ENCODE measurements around the gene KAZN. TPM values are rescaled to one million over a fixed set of nuclear protein-coding genes. Genes with fewer than 3 reads are reported as not detected.

The KAZN gene
- total and polyA plus RNA-seq, 2 donors (not counting 1 experiment from before 2014, with no cell fraction given) = 3.4 to 5.0 TPM

DNA sequence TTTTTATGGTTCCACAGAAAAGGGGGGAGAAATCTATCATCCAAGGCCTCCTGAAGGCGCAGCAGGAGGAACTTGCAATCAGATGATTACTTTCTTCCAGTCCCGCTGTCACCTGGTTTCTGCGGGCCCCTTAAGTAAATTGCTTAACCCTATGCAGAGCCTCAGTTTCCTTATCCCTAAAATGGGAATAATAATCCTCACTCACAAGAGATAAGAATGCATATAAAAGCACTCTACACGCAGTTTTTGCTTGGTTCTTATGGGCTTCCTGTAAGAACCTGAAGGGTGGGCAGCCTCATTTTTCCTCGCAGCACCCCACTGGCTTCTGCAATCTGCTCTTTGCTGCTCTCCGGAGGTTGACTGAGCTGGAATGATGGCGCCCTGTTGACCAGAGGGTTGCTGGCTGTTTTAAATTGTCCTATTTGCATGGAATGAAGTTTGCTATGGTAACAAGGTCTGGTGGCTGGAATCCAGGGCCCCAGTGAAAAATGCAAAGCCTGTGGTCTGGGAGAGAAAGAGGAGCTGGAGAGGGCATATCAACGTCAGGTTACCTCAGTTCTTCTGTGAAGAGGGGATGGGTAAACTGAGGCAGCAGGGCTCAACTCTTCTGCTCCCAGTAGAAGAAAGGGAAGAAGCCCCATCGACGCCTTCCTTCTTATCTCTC, 1.0 kb upstream of the KAZN start:
- Histone ChIP-seq H3K9me3 (ENCODE audit: control insufficient read depth, insufficient read depth, low read depth, low read length) (no peaks in the 10 kb centered on the region), H3K9ac (ENCODE audit: insufficient read depth, low read length) (no peak overlapping the region), H3K4me3 (replicated peaks in 1 of 4; ENCODE audit: control extremely low read depth in 1 of 4, insufficient read depth in 1 of 4, low read depth in 3 of 4, low read length in 4 of 4) (peak overlapping the region in 1 of 4 experiments; percentile 61), H3K27ac (ENCODE audit: insufficient read depth, low read length) (no peak overlapping the region), H3K4me2 (ENCODE audit: extremely low read depth, insufficient read depth, low read length) (no peak overlapping the region), H3K79me2 (ENCODE audit: control insufficient read depth, insufficient read depth, low read length) (no peaks in the 10 kb centered on the region), H4K20me1 (ENCODE audit: control insufficient read depth, extremely low read depth, insufficient read depth, low read length) (no peaks in the 10 kb centered on the region), H3K36me3 (ENCODE audit: control insufficient read depth, insufficient read depth, low read length) (no peaks in the 10 kb centered on the region), H2AFZ (ENCODE audit: low read length) (no peak overlapping the region), H3K27me3 (ENCODE audit: control insufficient read depth, insufficient read depth, low read length) (peaks cover 15% of the 10 kb centered on the region), H3K4me1 (ENCODE audit: control insufficient read depth, extremely low read depth, insufficient read depth, low read length) (no peaks in the 10 kb centered on the region)
- no peak for TF ChIP-seq EZH2 (IDR thresholded peaks at IDR 0.05; ENCODE audit: low read length, missing control alignments)
- TF ChIP-seq CTCF (conservative IDR thresholded peaks at IDR 0.05 in 1 of 2, IDR thresholded peaks at IDR 0.05 in 1 of 2; ENCODE audit: low read depth in 1 of 2, low read length in 2 of 2) = no peak
- DNase-seq (ENCODE audit: low read depth in 2 of 2) = peak in 1 of 2 donors; percentile 39

DNA sequence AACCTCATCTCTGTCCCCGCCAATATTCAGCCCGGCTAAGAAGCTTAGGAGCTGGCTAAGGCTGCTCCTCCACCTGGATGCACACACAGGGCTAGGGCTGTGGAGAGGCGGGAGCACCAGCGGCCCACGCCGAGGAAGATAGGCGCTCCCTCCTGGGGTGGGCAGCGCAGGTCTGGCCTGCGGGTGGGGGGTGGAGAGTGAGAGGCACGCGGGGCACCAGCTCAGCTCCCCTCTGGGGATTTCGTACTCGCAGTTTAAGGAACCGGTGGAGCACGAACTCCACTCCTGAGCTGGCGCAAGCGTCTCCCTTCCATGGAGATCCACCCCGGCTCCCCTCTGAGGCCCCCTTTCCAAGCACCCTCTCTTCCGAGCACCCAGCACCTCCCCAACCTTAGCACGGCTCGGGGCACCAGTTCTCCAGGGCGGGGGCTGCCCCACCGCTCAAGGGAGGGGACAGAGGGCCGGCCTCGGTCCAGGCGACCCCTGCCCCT, 433 bp upstream of the KAZN start:
- Histone ChIP-seq H3K4me2 (ENCODE audit: extremely low read depth, insufficient read depth, low read length) (peak overlapping the region; percentile 82), H3K36me3 (ENCODE audit: control insufficient read depth, insufficient read depth, low read length) (no peaks in the 10 kb centered on the region), H3K9ac (ENCODE audit: insufficient read depth, low read length) (no peak overlapping the region), H3K79me2 (ENCODE audit: control insufficient read depth, insufficient read depth, low read length) (no peaks in the 10 kb centered on the region), H4K20me1 (ENCODE audit: control insufficient read depth, extremely low read depth, insufficient read depth, low read length) (no peaks in the 10 kb centered on the region), H3K27ac (ENCODE audit: insufficient read depth, low read length) (no peak overlapping the region), H3K4me3 (replicated peaks in 1 of 4; ENCODE audit: control extremely low read depth in 1 of 4, insufficient read depth in 1 of 4, low read depth in 3 of 4, low read length in 4 of 4) (peak overlapping the region in 2 of 4 experiments; percentile 51 to 61), H3K4me1 (ENCODE audit: control insufficient read depth, extremely low read depth, insufficient read depth, low read length) (no peaks in the 10 kb centered on the region), H3K9me3 (ENCODE audit: control insufficient read depth, insufficient read depth, low read depth, low read length) (no peaks in the 10 kb centered on the region), H3K27me3 (ENCODE audit: control insufficient read depth, insufficient read depth, low read length) (peaks cover 15% of the 10 kb centered on the region), H2AFZ (ENCODE audit: low read length) (no peak overlapping the region)
- no peak for DNase-seq (ENCODE audit: low read depth in 2 of 2)
- TF ChIP-seq EZH2 (IDR thresholded peaks at IDR 0.05; ENCODE audit: low read length, missing control alignments) = peak; percentile 11
- TF ChIP-seq CTCF (conservative IDR thresholded peaks at IDR 0.05 in 1 of 2, IDR thresholded peaks at IDR 0.05 in 1 of 2; ENCODE audit: low read depth in 1 of 2, low read length in 2 of 2) = no peak

DNA sequence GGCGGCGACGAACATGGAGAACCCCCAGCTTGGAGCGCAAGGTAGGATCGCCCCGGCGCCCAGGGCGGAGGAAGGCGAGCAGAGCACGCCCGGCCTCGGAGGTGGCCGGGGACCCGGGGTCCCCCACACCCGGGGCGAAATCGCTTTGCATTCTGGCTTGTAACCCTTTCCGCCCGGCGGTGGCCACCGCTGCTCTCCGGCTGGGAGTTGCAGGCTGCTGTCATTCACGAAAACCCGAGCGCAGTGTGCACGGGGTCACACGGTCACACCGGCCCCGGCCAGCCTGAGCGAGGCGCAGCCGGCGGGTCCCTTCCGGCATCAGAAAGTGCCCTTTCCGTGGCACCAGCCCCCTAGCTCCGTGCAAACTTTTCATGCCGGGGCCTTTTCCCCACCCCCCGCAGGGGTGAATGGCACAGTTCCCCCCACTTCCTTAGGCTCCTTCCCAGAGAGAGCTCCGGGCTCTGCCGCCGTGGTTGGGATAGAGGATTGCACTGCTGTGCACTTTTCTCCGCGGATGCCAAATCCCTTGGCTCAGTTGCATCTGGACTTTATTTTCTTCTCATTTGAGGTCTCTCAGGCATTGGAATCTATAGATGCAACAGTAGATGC, 802 bp downstream of the KAZN start:
- no peak overlapping the region for H3K9ac ChIP-seq (ENCODE audit: insufficient read depth, low read length)
- peak overlapping the region; percentile 82 for H3K4me2 ChIP-seq (ENCODE audit: extremely low read depth, insufficient read depth, low read length)
- peak overlapping the region in 3 of 4 experiments; percentile 46 to 61 (median 51) for H3K4me3 ChIP-seq (replicated peaks in 1 of 4; ENCODE audit: control extremely low read depth in 1 of 4, insufficient read depth in 1 of 4, low read depth in 3 of 4, low read length in 4 of 4)
- TF ChIP-seq CTCF (conservative IDR thresholded peaks at IDR 0.05 in 1 of 2, IDR thresholded peaks at IDR 0.05 in 1 of 2; ENCODE audit: low read depth in 1 of 2, low read length in 2 of 2) (no peak), EZH2 (IDR thresholded peaks at IDR 0.05; ENCODE audit: low read length, missing control alignments) (no peak)
- H3K4me1 ChIP-seq (ENCODE audit: control insufficient read depth, extremely low read depth, insufficient read depth, low read length) = no peaks in the 10 kb centered on the region
- H4K20me1 ChIP-seq (ENCODE audit: control insufficient read depth, extremely low read depth, insufficient read depth, low read length) = no peaks in the 10 kb centered on the region
- H3K36me3 ChIP-seq (ENCODE audit: control insufficient read depth, insufficient read depth, low read length) = no peaks in the 10 kb centered on the region
- H3K27me3 ChIP-seq (ENCODE audit: control insufficient read depth, insufficient read depth, low read length) = peaks cover 15% of the 10 kb centered on the region
- H3K9me3 ChIP-seq (ENCODE audit: control insufficient read depth, insufficient read depth, low read depth, low read length) = no peaks in the 10 kb centered on the region
- DNase-seq (ENCODE audit: low read depth in 2 of 2) = no peak
- no peak overlapping the region for H3K27ac ChIP-seq (ENCODE audit: insufficient read depth, low read length)
- no peaks in the 10 kb centered on the region for H3K79me2 ChIP-seq (ENCODE audit: control insufficient read depth, insufficient read depth, low read length)
- no peak overlapping the region for H2AFZ ChIP-seq (ENCODE audit: low read length)

All from fibroblast of lung (primary cell).